Nucleus accumbens (tissue), 56 donors: ENCODE measurements around the gene NFASC.
A peak's percentile ranks its signal among the peaks of the same experiment; 100 is the strongest.

Experiments
- DNase-seq, 56 donors: peaks; one replicate each; lab custom pipeline; 2025; lab: John Stamatoyannopoulos, UW

NFASC gene

GRCh38 chr1:204885288-204885711 lies 14.6 kb downstream of the NFASC start:
- DNase-seq: peak in 42 of 56 donors; percentile 14 to 86 (median 52)

- no peak for DNase-seq
These were observed 15.1 kb downstream of the NFASC start for GRCh38 chr1:204885790-204886189.

- DNase-seq: no peak
These were observed 17.2 kb downstream of the NFASC start for GRCh38 chr1:204887846-204888245.

- DNase-seq: no peak
These were observed 17.6 kb downstream of the NFASC start for GRCh38 chr1:204888294-204888693.

DNA sequence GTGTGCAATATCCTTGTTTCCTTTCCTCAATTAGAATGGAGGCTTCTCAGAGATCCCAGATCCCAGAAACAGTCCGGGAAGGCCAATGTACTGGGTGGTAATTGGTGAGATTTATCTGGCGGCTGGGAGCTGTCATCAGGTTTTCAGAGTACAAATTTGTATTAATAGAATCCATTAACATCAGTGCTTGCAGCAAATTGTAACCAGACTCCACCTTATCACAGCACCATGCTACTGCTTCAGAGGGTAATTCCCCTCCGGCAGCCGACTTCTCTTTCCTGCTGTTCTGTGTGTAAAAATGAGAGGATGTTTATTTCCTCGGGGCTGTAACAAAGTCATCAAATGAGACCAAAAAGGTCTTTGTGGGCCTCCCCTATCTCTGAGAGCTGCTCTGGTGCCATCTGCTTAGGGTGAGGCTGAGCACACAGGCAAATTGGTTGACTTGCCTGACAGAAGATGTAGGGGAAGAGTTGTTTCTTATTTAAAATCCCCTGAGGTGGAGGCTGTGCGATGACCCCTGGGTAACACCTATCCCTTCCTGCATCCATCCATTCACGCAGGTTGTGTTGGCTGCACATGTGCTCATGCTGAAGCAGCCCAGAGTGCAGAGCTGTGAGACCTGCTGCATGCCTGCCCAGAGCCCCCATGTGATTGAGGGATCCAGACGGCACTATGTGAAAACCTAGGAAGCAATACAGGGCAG lies 19.2 kb downstream of the NFASC start:
- DNase-seq: no peak

DNA sequence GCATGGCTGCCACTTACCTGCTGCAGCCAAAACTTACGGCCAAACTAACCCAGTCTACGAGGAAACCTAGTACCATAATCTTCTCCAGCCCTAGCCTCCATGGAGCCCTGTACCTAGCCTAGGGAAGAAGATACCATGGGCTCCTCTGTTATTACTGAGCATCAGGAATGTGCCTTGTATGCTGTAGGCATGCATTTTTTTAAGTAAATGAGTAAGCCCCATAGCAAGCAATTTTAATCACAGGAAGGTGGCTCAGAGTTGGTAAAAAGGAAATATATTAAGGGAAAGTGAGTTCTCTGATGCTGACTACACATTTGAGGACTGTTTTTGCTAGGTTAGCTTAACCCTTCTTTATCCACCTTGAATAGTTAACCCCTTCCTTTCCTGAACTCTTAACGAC lies 21.2 kb downstream of the NFASC start:
- no peak for DNase-seq

- no peak for DNase-seq
These were observed 23.4 kb downstream of the NFASC start for GRCh38 chr1:204894031-204894430.

DNA sequence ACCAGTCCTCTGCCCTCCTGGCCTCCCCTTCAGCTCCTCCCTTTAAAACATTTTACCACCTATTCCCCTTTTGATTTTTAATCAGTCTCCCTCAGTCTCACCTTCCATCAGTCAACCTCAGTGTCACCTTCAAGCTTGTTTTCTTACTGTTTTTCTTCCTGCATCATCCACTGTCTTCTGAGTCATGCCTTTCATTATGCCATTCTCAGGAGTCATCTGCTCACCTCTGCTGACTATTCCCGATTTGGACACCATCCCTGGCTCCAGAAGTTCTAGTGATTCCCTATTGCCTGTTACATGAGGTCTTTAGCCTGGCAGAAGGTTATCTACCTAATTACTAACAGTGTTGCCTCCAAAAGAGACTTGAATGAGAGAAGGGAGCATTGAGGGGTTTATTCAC lies 23.9 kb downstream of the NFASC start:
- no peak for DNase-seq

GRCh38 chr1:204896023-204896422 lies 25.4 kb downstream of the NFASC start:
- peak in 2 of 56 donors; percentile 22 to 23 for DNase-seq

- DNase-seq: no peak
These were observed 26.3 kb downstream of the NFASC start for GRCh38 chr1:204896787-204897469.

DNA sequence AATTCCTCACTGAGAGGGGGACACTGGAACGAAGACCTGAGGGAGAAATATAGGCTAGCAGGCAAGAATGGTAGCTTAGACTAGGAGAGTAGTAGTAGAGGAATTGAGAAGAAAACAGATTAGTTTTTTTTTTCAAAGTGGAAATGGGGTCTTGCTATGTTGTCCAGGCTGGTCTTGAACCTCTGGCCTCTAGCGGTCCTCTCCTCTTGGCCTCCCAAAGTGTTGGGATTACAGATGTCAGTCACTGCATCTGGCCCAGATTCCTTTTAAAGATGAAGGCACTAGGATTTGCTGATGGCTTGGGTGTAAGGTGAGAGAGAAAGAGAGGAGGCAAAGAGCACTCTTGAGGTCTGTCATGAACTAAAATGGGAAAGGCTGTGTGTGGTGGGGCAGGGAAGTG lies 30.1 kb downstream of the NFASC start:
- DNase-seq: no peak

DNA sequence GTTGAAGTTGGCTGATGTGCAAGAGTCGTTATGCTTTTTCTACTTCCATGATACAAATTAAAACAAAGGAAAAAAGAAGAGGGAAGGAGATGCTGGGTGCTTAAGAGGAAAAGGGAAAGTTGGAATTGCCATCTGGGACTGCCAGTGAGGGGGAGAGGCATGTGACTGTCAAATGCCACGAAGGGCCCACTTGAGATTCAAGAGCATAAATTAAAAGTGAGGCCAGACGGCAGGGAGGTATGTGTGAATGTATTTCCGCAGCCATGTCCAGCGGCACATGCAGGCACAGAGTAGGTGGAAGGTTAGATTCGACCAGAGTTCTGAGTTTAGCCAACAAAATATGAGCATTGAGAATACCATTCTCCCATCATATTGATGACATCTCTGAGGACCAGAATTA lies 32.0 kb downstream of the NFASC start:
- DNase-seq: no peak

DNA sequence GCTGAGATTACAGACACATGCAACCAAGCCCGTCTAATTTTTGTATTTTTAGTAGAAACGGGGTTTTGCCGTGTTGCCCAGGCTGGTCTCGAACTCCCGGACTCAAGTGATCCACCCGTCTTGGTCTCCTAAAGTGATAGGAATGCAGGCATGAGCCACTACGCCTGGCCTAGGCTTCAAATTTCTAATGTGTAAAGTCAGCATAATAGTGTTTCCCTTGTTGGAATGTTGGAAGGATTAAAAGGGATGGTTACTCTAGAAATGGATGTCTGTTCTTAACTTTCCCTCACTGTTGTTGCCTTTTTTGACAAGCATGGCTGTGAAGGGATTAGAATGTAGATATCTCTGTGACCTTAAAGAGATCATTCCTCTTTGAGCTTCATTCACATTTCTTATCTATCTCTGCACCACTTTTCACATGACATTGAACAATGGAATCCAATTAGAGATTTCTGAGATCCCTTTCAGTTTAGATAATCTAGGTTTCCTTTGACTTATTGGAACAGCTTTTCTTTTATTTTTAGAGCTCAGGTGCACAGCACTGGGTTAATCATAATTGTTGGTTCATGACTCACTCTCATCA lies 33.7 kb downstream of the NFASC start:
- no peak for DNase-seq

GRCh38 chr1:204909109-204909508 lies 38.4 kb downstream of the NFASC start:
- no peak for DNase-seq

- DNase-seq: no peak
These were observed 45.3 kb downstream of the NFASC start for GRCh38 chr1:204915861-204916495.

DNA sequence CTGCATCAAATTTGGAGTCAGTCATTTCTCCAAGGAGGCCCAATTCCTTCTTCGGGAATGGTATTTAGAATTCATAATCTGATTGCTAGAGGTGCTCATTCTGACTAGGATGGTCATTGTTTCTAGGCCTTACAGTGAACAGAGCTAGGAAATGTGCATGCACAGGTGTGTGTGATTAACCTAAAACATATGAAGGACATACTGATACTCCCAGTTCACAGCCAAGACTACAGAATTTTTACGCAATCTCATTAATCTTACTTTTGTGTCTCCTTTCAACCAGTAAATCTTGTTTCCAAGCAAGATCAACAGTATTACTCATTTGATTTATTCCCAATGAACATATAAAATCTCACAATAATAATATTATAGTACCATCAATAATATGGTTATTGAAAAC lies 47.1 kb downstream of the NFASC start:
- no peak for DNase-seq

- no peak for DNase-seq
These were observed 49.8 kb downstream of the NFASC start for GRCh38 chr1:204920511-204920910.

DNA sequence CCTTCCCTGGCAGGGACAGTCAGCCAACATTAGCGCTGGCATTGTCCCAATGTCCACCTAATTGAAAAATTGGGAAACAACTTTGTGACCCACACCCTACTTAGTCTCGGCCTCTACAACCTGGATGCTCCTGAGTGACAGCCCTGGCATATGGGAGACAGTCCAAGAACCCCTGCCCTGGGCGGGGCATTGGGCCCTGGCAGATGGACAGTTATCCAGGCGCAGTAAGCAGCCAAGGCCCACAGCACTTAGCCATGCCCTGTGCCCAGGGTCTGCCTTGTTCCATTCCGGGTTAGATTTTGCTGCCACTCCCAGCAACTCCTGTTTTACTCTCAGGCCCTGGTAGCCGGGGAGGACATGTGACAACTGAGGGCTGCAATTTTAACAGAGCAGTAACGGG lies 50.3 kb downstream of the NFASC start:
- DNase-seq: no peak

GRCh38 chr1:204921855-204922516 lies 51.3 kb downstream of the NFASC start:
- DNase-seq: no peak

GRCh38 chr1:204923201-204923600 lies 52.5 kb downstream of the NFASC start:
- DNase-seq: no peak

GRCh38 chr1:204923626-204924012 lies 53.0 kb downstream of the NFASC start:
- DNase-seq: no peak
